NCI-H1417 treated with DMSO at 0.1 percent for 48 hours (cell line): ENCODE data around the gene EGLN3.

ENCODE experiments used
- DNase-seq: peaks from one replicate; lab custom pipeline; 2025; lab: John Stamatoyannopoulos, UW

Gene EGLN3

GRCh38 chr14:33910435-33910834 is 40.4 kb downstream of the EGLN3 start:
- no peak for DNase-seq

- DNase-seq: no peak
Measured at GRCh38 chr14:33909380-33910084, 41.3 kb downstream of the EGLN3 start.

GRCh38 chr14:33908540-33909223 is 42.2 kb downstream of the EGLN3 start:
- DNase-seq: no peak

DNA sequence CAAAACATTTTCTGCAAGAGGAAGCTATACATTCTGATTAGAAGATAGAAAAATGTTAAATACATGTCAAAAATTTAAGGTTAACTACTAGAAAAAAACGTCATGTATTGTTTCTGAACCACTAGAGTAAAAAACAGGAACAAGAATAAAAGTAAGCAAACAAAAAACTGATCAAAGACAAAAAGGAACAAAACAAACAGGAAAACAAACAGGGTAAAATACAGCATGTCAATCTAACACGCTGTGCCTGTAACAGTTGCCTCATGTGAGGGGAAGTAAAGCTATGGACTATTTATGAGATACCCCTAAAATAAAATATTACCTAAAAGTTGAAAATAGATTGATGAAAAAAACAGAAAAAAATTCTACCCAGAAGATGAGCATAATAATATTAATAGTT is 43.9 kb downstream of the EGLN3 start:
- no peak for DNase-seq

DNA sequence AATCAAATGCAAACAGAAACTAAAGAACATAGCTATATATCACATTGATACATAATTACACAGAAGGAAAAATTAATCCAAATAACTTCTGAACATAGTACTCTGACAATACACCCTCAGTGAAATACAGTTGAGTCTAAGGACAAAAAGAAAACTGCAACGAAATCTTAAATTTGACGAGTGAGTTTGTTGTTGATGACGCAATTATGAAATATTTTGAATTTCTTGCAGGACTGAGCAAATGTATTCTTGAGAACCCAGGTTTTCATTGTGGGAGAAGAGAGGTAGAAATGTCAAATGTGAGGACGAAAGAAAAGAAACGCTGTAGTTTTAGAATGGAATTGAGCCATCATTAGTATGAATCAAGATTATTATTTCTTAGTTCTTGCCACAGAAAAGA is 46.3 kb downstream of the EGLN3 start:
- DNase-seq: no peak

- no peak for DNase-seq
Measured at GRCh38 chr14:33903369-33903768, 47.5 kb downstream of the EGLN3 start.

- DNase-seq: no peak
Measured at GRCh38 chr14:33902363-33902762, 48.5 kb downstream of the EGLN3 start.

GRCh38 chr14:33901426-33902155 is 49.3 kb downstream of the EGLN3 start:
- no peak for DNase-seq

GRCh38 chr14:33900706-33901105 is 50.2 kb downstream of the EGLN3 start:
- no peak for DNase-seq

DNA sequence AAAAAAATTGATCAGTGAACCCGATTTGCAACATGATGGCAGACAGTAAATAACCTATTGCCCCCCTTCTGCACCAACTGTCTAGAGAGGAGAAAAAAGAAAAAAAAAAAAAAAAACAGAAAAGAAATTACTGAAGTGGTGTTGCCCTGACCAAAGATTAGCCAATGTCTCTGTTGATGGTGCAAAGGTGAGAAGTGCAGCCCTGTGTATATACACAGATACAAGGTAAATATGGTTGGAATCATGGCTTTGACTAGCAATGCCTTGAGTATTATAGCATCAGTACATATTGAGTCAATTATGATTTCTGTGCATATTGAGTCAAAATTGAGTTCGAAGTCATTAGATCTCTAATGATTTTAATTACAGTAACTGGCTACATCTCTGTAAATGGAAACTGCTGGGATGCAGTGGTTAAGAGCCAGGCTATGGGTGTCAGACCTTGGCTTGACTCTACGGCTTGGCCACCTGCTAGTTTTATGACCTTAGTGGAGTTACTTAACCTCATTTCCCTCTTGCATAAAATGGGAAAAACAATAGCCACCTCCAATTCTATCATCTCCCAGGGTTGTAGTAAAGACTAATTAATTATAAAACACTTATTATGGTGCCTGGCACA is 51.0 kb downstream of the EGLN3 start:
- DNase-seq: no peak

- no peak for DNase-seq
Measured at GRCh38 chr14:33897878-33898535, 52.9 kb downstream of the EGLN3 start.

GRCh38 chr14:33897382-33897781 is 53.5 kb downstream of the EGLN3 start:
- DNase-seq: no peak

DNA sequence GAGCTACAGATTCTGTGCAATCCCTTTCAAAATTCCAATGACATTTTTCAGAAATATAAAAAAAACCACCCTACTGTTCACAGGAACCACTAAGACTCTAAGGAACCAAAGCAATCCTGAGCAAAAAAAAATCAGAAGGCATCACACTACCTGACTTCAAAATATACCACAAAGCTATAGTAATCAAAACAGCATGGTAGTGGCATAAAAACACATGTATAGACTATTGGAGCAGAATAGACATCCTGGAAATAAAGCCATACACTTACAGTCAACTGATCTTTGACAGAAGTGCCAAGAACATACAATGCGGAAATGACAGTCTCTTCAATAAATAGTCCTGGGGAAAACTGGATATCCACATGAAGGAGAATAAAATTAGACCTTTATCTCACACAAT is 56.5 kb downstream of the EGLN3 start:
- no peak for DNase-seq

- no peak for DNase-seq
Measured at GRCh38 chr14:33891700-33892099, 59.2 kb downstream of the EGLN3 start.

DNA sequence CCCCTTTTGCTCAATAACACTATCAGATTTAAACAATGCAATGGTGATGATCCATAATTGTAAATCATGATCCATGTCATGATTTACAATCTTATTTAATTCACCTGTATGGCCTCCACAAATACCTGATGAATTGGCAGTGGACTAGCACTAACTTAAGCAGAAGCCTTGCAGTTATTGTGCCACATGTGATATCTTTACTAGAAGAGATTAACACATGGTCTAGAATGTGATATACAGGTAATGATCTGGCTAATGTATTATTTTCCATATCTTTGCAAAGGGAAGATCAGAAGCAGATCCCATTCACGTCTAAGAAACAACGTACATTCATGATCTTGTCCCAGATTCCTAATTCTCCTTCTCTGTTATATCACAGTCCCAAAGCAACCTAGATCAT is 66.0 kb downstream of the EGLN3 start:
- no peak for DNase-seq

DNA sequence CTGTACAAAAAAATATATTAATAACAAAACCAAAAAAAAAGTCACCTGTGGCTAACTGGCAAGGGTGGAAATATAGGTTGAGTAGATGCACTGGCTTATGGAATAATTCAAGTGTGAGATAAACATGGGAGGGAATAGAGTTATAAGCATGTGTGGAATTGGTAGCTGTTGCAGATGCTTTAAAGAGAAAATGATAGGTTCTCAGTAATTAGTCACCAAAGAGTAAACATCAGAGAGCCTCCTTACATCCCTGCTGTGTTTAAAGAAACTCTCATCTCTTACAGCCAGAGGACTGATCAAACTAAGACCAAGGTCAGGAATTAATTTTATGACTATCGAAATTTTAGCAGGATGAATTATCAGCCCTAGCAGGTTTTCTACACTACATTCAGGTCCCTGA is 70.5 kb downstream of the EGLN3 start:
- DNase-seq: peak; percentile 63

GRCh38 chr14:33879684-33880286 is 71.1 kb downstream of the EGLN3 start:
- DNase-seq: no peak

DNA sequence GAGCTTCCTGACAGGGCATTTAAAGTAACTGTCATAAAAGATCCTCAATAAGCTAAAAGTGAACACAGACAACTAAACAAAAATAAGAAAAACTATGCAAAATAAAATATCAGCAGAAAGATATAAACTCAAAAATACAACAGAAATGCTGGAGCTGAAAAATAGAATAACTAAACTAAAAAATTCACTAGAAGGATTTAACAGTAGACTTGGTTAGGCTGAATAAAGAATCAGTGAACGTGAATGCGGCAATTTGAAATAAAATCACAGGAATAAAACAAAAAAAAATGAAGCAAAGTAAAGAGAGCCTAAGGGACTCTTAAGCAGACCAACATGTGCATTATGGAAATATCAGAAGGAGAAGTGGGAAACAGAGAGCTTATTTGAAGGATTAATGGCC is 74.6 kb downstream of the EGLN3 start:
- no peak for DNase-seq
